Stimulated activated CD8-positive, alpha-beta memory T cell treated with anti-CD3 and anti-CD28 coated beads, Interleukin-15, amount 100 ng/mL, for 4 hours (primary cell): ENCODE results near the gene HOXB2.
"Not testable (repeated sequence)": the region's sequence is repeated elsewhere in the genome, so short reads cannot be mapped to it uniquely, and the experiment has no call there.

Source experiments
- DNase-seq, 2 donors: peaks; one replicate each; pipeline ENCODE4 v3.0.0-alpha.2; 2020; ENCODE audit warnings: low read depth in 2 of 2

HOXB2 gene

GRCh38 chr17:48541577-48542113 lies 3.3 kb downstream of the HOXB2 start:
- DNase-seq: no peak

- DNase-seq: no peak
Observed at GRCh38 chr17:48541036-48541576, 3.8 kb downstream of the HOXB2 start.

- DNase-seq: no peak
Observed at GRCh38 chr17:48540213-48540612, 4.7 kb downstream of the HOXB2 start.

- DNase-seq: no peak
Observed at GRCh38 chr17:48539177-48539576, 5.7 kb downstream of the HOXB2 start.

- no peak for DNase-seq
Observed at GRCh38 chr17:48537316-48537715, 7.6 kb downstream of the HOXB2 start.

GRCh38 chr17:48535793-48536559 lies 8.9 kb downstream of the HOXB2 start:
- DNase-seq: not testable (repeated sequence)

- no peak for DNase-seq
Observed at GRCh38 chr17:48532261-48532660, 12.6 kb downstream of the HOXB2 start.

- DNase-seq: no peak
Observed at GRCh38 chr17:48530887-48531272, 14.0 kb downstream of the HOXB2 start, which contains the start of gene HOXB1. HOXB1 (minus strand) TSS chr17:48531011; CDS start chr17:48530904, 107 bp downstream.

GRCh38 chr17:48530208-48530886 lies 14.6 kb downstream of the HOXB2 start:
- DNase-seq: no peak

GRCh38 chr17:48529683-48530009 lies 15.3 kb downstream of the HOXB2 start:
- DNase-seq: no peak

- no peak for DNase-seq
Observed at GRCh38 chr17:48528936-48529682, 15.8 kb downstream of the HOXB2 start.

GRCh38 chr17:48528153-48528935 lies 16.6 kb downstream of the HOXB2 start:
- no peak for DNase-seq

- no peak for DNase-seq
Observed at GRCh38 chr17:48527547-48527932, 17.4 kb downstream of the HOXB2 start.

GRCh38 chr17:48526608-48527546 lies 18.0 kb downstream of the HOXB2 start:
- no peak for DNase-seq

GRCh38 chr17:48523010-48523409 lies 21.9 kb downstream of the HOXB2 start:
- DNase-seq: no peak

GRCh38 chr17:48522031-48522653 lies 22.8 kb downstream of the HOXB2 start:
- no peak for DNase-seq

- DNase-seq: no peak
Observed at GRCh38 chr17:48520631-48521079, 24.3 kb downstream of the HOXB2 start.

- DNase-seq: no peak
Observed at GRCh38 chr17:48519427-48519826, 25.5 kb downstream of the HOXB2 start.

- DNase-seq: no peak
Observed at GRCh38 chr17:48517478-48517877, 27.4 kb downstream of the HOXB2 start.
